Astrocyte (in vitro differentiated cells and primary cell): ENCODE measurements around the gene ASXL1.

Experiments used
- CTCF ChIP-seq: IDR thresholded peaks from 2 replicates; pipeline ENCODE4 v1.5.1; 2011; ENCODE audit warnings: low read depth, mild to moderate bottlenecking, inconsistent platforms, low read length, moderate library complexity; ENCODE audit not compliant: insufficient read depth
- EZH2 ChIP-seq: IDR thresholded peaks from 2 replicates; pipeline ENCODE4 v1.6.1; 2012; ENCODE audit warnings: mild to moderate bottlenecking, low read length, inconsistent platforms; ENCODE audit not compliant: insufficient read depth

- TF ChIP-seq CTCF (no peak), EZH2 (no peak)
Measured at GRCh38 chr20:32480371-32481241, 122.5 kb downstream of the ASXL1 start.
